ENCODE results near the gene ARHGAP22.

Gene ARHGAP22

GRCh38 chr10:48633381-48634197, 28.7 kb upstream of the ARHGAP22 start:
- DNase-seq = no peak

GRCh38 chr10:48632166-48632565, 27.3 kb upstream of the ARHGAP22 start:
- no peak for DNase-seq

GRCh38 chr10:48627984-48628609, 23.2 kb upstream of the ARHGAP22 start:
- no peak for DNase-seq

- no peak for DNase-seq
These were observed 22.3 kb upstream of the ARHGAP22 start for GRCh38 chr10:48626986-48627731.

GRCh38 chr10:48626447-48626846, 21.6 kb upstream of the ARHGAP22 start:
- no peak for DNase-seq

- no peak for DNase-seq
These were observed 20.9 kb upstream of the ARHGAP22 start for GRCh38 chr10:48625826-48626134.

GRCh38 chr10:48623607-48624132, 18.8 kb upstream of the ARHGAP22 start:
- DNase-seq = peak; percentile 83

- DNase-seq = no peak
These were observed 18.1 kb upstream of the ARHGAP22 start for GRCh38 chr10:48623009-48623408.

GRCh38 chr10:48620719-48621118, 15.8 kb upstream of the ARHGAP22 start:
- DNase-seq = no peak

- DNase-seq = no peak
These were observed 11.6 kb upstream of the ARHGAP22 start for GRCh38 chr10:48616436-48616835.

GRCh38 chr10:48614481-48615390, 9.9 kb upstream of the ARHGAP22 start:
- DNase-seq = no peak

GRCh38 chr10:48613016-48613415, 8.1 kb upstream of the ARHGAP22 start:
- no peak for DNase-seq

GRCh38 chr10:48612236-48612943, 7.5 kb upstream of the ARHGAP22 start:
- no peak for DNase-seq

GRCh38 chr10:48611133-48611532, 6.3 kb upstream of the ARHGAP22 start:
- no peak for DNase-seq

- no peak for DNase-seq
These were observed 5.8 kb upstream of the ARHGAP22 start for GRCh38 chr10:48610585-48611093.

- no peak for DNase-seq
These were observed 5.2 kb upstream of the ARHGAP22 start for GRCh38 chr10:48609899-48610584.

GRCh38 chr10:48609441-48609840, 4.6 kb upstream of the ARHGAP22 start:
- DNase-seq = no peak

- no peak for DNase-seq
These were observed 4.1 kb upstream of the ARHGAP22 start for GRCh38 chr10:48608976-48609375.

GRCh38 chr10:48608279-48608681, 3.4 kb upstream of the ARHGAP22 start:
- no peak for DNase-seq

- DNase-seq = no peak
These were observed 2.7 kb upstream of the ARHGAP22 start for GRCh38 chr10:48607356-48608278.
